HG03571 (cell line): ENCODE results near the gene TRAPPC3.

ENCODE experiments used
- ATAC-seq: cut with Tn5 transposase; IDR thresholded peaks from one replicate; pipeline ENCODE4 v1.9.1; 2021; ENCODE audit not compliant: unreplicated experiment

Gene TRAPPC3

DNA sequence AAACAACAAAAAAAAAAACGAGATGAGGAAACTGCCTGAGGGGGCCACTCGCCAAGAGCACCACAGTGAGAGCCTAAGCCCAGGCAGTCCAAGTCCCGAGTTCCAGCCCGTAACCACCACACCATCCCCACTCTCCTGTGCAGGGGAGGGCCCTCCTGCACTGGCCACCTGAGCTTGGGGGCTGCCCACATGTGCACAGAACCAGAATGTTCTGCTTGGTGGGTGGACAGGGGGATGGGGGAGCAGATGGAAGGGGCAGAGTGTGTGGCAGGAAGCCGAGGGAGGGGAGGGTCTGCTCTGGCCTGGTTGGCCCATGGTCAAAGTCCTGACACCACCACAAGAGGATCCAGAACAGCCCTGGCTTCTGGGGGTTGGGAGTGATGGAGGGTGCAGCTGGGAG lies 43.0 kb downstream of the TRAPPC3 start:
- ATAC-seq, result no peak

DNA sequence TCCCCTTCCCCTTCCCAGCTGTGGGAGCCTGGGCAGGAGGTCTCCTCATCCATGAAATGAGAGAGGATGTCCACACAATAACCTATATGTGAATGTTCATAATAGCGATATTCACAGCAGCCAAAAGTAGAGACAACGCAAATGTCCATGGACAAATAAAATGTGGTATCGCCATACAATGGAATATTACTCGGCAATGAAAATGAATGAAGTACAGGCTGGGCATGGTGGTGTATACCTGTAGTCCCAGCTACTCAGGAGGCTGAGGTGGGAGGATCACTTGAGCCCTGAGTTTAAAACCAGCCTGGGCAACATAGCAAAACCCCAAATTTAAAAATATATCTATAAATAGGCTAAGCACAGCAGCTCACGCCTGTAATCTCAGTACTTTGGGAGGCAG lies 47.7 kb downstream of the TRAPPC3 start:
- no peak for ATAC-seq

DNA sequence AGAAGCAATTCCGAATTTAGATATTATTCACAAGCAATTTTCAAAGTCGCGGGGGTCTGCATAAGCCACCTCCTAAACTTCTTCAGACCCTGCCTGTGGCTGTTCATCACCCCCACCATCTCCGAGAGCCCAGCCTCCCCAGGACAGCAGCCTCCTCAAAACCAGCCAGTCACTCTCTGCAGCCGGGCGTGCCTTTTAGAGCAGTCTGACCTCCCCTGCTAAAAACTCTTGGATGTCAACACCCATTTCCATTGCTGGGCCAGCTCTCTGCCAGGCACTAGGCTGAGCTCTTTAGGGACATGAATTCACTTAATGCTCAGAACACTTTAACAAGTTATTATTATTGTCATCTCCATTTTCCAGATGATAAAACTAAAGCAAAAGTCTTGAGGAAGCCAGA lies 48.9 kb downstream of the TRAPPC3 start:
- no peak for ATAC-seq

DNA sequence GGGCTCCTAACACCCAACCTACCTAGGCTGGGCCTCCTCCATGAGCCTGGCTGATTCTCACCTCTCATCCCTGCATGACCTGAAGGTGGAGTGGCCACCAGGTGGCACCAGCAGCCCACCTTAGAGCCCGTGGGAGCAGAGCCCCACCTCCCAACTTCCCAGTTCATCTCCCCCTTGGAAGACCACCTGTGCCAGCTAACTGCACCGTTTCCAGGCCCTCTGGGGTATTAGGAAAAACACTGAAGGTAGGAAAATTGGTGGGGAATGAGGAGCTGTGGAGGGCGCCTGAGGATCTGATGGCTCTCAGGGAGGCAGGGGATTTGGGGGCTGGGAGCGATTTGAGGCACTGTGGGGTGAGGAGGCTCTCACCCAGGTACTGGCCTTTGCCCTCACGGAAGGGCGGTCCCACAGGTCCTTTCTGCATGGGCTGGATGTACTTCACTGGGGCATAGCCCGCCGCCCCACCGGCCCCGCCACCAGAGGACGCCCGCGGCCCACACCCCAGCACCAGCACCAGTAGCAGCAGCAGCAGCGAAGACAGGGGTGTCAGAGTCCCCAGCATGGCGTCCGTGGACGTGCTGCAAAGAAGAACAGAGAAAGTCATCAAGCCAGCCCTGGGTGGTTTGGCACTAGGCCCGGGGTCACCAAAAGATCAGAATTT lies 49.5 kb downstream of the TRAPPC3 start:
- no peak for ATAC-seq

DNA sequence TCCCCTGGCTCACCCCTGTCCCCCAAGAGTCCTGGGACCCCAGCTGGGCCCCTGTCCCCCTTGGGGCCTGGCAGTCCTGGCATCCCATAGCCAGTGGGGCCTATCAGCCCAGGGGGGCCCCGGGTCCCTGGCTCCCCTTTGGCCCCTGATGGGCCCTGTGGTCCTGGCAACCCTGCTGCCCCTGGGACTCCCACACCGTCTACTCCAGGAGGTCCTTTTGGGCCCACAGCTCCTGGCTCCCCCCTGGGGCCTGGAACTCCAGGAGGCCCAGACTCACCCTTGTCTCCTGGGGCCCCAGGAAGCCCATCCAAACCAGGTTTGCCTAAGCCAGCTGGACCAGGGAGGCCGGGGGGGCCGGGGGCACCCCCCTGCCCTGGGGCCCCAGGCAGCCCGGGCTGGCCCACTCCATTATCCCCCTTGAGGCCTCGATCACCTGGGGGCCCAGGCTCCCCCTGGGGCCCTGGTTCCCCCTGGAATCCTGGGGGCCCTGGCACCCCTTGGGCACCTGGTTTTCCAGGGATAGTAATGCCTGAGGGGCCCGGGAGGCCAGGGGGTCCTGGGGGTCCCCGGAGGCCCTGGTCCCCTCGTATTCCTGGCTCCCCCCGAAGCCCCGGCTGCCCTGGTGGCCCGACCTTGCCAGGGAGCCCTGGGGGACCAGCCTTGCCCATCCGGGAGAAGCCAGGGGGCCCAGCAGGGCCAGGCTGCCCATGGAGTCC lies 50.5 kb downstream of the TRAPPC3 start:
- no peak for ATAC-seq

DNA sequence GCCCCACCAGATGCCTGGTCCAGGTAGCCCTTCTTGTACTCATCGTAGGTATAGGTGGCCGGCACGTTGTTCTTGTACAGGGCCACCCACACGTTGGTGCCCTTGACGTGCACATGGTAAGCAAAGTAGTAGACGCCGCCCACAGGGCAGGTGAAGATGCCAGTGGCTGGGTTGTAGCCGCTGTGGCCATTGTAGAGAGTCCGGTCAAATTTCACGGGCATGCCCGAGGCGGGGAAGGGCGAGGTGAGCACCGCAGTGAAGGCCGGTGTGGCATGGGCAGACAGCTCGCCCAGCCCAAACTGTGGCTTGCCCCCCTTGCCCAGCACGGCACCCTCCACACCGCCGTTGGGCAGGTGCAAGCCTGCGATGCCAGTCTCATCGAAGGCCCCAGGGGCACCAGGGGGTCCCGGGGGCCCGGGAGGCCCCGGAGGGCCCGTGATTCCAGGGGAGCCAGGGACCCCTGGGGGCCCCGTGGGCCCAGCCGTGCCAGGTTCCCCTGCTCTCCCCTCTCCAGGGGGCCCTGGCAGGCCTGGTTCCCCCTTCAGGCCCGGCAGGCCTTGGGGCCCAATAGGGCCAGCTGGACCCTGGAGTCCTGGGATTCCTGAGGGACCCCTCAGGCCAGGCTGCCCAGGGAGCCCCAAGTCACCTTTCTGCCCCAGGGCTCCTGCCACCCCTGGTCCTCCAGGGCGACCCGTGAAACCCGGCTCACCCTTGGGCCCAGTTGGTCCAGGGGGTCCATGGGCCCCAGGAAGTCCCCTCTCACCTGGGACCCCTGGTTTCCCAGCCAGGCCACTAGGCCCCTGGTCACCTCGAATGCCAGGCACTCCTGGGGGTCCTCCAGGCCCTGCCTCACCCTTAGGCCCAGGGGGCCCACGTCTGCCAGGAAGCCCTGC lies 51.3 kb downstream of the TRAPPC3 start:
- no peak for ATAC-seq

DNA sequence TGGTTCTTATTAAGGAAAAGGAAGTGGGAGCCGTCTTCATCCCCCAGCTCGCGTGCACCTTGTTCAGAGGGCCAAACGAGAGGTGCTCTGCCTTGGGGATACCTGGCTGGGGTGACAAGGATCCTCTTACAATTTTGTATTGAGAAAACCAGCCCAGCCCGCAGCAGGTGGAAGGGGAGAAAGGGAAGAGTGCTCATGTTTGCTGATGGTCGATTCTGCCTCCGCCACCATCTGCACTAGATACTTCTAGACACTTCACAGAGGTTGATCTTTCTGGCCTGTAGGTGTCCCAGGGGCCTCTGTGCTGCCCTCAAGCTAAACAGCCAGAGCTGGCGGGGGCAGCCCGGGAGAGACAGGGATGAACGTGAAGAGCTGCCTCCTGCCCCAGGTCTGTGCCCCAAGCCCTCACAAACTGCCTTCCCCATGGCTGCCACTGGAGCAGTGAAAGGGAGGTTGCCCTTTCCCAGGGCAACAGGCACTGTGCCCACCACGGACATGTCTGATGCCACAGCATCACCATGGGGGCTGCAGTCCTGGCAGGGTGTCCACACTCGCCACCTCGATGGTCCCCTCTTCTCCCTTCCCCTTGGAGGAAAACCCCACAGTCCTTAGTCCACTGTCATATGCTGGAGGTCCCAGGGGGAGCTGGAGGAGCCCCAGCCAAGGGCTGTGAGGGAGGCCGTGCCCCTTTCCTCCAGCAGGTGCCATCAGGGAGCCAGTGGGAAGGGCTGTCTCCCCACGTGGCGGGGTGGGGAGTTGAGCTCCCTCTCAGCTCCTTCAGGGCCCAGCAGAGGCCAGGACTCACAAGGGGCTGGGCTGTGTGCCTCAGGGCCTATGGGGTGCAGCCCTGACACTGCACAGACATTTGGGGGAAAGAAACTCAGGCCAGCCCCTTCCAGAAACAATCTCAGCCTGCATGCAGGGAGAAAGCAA lies 52.5 kb downstream of the TRAPPC3 start:
- ATAC-seq, result no peak

DNA sequence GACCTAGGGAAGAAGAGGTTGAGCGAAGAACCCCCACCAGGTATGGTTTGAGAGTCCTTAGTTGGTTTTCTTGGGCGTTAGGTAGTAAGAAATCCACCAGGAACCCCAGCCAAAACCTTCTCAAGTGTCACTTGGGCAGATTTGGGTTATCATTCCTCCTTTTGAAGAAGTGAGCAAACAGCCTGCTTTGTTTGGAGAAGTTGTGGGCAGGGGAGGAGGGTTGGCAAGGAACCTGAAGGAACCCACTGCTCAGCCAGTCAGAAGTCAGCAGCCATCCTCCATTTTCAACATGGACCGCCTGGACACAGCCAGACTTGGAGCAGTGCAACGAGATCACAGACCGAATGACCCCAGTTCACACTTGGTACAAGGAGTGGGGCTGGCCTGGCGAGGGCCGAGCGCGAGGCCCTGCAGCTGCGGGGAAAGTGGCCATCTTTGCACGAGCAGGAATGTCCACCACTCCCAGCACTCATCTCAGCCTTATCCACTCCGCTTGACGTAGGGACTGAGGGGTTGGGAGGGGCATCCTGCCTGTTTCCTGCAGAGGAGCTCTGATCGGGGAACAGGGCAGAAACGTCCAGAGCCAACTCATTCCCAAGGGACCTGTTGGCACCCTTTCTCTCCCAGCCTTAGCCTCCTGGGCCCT lies 53.4 kb downstream of the TRAPPC3 start:
- ATAC-seq, result no peak

DNA sequence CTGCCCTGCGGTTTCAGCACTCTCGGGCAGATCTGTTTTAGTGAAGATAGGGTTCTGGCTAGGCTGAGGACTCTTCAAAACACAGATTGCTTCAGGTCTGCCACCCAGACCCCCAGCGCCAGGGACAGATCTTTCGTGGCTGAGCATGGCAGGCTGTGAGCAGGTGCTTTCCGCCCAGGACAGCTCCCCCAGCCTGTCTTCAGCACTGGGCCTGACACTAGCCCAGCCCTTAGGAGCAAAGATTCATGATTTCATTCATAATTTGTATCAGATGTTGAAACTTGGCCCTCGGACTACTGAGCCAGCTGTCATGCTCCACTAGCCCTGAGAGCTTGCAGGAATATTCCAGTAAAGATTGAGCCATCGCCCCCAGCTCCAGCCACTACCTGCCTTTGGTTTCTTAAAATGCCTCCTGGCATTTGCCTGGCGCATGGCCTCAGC lies 54.6 kb downstream of the TRAPPC3 start:
- ATAC-seq, result no peak

DNA sequence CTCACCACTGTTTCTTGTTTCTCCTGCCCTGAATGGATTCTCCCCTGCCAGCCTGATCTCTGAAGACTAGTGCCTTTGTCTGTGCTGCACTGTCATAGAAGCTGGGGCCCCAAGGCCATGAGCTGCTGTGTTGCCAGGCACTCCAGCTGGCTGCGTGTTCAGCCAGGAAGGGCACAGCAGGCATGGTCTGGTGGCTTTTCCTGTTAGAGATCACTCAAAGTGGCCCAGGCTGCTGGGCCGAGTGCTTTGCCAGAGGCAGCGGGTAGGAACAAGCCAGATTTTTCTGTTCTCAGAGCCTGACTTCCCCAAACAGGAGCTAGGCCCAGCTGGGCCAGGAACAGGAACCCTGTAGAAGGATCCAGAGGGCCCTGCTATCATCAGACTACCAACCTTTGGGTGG lies 55.4 kb downstream of the TRAPPC3 start:
- no peak for ATAC-seq

DNA sequence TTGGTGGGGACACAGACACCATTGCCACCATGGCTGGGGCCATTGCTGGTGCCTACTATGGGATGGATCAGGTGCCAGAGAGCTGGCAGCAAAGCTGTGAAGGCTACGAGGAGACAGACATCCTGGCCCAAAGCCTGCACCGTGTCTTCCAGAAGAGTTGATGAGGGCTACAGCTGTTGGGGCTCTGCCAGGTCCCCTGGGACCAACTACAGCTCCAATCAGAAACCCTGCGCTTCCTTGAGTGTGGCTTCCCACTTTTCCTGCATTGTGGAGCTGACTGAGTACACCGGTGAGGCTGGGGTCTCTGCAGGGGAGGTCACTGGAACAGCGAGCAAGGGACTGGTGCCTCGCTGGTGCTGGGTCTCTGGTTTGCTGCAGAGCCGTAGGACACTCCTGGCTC lies 56.1 kb downstream of the TRAPPC3 start:
- ATAC-seq, result no peak

DNA sequence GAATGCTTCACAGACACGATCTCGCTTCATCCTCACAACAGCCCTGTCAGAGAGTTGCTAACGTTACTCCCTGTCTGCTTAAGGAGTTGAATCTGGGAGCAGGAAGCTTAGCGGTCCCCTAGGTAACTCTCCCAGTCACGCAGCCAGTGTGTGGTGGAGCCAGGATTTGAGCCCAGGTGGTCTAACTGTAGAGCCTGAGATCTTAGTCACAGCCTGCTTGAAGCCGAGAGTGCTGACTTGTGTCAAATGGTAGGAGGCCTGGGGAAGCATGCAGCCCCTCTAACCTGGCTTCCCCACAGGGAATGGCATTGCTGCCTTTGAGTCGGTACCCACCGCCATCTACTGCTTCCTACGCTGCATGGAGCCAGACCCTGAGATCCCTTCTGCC lies 56.5 kb downstream of the TRAPPC3 start:
- no peak for ATAC-seq

DNA sequence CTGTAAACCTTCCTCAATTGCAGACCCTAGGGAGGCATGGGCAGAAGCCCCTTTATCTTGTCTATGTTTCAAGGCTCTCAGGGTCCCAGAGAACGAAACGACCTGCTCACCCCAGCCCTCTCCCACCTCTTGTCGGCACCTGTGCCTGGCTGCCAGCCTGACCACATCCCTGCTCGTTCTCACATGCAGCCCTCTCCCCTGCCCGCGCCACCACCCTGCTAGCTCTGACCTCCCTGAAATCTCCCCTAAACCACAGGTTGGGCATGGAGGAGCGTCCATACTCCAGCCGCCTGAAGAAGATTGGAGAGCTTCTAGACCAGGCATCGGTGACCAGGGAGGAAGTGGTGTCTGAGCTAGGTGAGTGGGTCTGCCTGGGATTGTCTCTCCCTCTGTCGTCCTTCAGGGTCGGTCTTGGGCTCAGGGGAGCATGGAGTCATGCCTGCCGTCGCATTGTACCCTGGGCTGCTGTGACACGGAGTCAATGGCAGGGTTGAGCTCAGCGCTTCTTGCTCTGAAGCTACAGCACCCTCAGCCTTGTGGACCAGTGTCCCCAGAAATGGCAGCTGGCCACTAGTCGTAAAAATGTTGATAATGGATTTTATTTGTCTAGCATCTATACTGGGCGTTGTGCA lies 57.0 kb downstream of the TRAPPC3 start:
- no peak for ATAC-seq

DNA sequence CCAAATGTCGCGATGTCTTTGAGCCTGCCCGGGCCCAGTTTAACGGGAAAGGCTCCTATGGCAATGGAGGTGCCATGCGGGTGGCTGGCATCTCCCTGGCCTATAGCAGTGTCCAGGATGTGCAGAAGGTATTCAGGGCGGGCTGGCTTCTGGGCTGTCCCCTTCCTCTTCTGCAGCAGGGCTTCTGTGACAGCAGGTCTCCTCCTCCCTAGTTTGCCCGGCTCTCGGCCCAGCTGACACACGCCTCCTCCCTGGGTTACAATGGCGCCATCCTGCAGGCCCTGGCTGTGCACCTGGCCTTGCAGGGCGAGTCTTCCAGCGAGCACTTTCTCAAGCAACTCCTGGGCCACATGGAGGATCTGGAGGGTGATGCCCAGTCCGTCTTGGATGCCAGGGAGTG lies 57.6 kb downstream of the TRAPPC3 start:
- ATAC-seq, result no peak

DNA sequence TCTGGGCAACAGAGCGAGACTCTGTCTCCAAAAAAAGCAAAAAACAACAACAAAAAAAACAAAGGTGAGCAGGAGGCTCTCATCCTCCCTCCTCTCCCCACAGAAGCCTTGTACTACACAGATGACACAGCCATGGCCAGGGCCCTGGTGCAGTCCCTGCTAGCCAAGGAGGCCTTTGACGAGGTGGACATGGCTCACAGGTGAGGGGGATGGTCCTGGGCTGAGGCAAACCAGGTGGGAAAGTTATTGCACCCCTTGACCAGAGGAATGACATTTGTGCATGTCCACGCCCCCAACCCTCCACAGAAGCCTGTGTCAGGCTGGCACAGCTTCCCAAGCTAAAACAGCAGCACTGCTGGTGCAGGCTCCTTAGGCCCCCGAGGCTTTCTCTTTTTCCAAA lies 58.1 kb downstream of the TRAPPC3 start:
- no peak for ATAC-seq

DNA sequence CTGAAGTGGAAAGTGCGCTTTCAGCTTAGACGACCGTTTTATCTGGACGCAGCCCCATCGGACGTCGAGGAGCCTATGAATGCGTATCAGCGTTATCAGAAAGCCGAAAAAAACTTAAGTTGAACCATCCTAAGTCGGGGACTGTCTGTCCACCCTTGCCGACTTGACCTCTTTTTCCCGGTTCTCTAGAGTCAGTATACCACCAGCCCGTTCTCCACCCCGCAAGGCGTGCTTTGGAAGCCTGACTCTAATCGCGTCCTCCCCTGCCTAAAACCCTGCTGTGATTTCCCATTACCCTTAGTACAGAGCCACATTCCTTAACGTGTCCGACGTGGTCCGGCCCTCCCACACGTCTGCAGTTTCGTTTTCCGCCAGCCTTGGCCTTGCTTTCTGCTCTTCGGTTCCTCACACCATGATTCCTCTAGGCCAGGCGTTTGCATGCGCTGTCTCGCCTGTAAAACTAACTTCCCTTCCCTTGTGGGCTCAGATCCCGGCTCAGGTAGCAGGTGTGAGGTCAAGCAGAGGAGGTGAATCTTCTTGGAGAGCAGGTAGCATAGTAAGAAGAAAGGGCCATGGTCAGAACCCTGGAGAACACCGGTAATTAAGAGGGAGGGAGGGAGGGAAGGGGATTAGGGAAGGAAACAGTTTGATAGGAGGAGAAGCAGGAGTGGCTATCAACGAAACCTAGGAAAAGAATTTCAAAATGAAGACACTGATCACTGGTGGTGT lies 59.7 kb downstream of the TRAPPC3 start:
- ATAC-seq, result no peak

DNA sequence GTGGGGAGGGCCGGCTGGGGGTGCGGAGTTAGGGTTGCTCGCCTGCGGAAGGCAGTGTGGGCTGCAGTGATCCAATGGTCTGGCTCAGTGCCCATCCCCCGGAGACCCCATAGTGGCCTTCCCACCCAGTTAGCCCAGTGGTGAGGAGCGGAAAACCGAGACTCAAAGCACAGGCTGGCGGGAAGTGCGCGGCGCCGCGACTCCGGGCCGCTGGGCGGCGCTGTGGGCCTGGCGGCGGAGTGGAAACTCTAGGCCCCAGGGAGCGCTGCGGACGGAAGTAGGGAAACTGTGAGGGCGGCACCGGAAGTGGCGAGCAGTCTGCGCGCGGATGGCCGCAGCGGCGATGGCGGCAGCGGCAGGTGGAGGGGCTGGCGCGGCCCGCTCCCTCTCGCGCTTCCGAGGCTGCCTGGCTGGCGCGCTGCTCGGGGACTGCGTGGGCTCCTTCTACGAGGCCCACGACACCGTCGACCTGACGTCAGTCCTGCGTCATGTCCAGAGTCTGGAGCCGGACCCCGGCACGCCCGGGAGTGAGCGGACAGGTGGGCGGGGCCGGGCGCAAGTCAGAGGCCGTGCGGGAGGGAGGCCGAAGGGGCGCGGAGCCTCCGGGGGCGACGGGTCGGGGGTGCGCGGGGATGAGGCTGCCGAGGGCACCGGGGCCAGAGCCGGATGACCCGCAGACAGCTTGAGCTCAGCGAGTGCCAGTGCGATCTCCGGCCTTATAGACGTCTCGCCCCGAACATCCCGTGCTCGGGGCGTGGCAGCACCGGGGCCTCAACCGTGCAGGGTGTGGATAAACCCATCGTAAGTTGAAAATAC lies 60.5 kb downstream of the TRAPPC3 start, which contains the start of gene ADPRS:
Gene ADPRS, plus strand, starts transcription at position 316 of the 816 bp plus-strand sequence. Its CDS starts 13 bp downstream, at position 329.
- peak; percentile 79 for ATAC-seq

DNA sequence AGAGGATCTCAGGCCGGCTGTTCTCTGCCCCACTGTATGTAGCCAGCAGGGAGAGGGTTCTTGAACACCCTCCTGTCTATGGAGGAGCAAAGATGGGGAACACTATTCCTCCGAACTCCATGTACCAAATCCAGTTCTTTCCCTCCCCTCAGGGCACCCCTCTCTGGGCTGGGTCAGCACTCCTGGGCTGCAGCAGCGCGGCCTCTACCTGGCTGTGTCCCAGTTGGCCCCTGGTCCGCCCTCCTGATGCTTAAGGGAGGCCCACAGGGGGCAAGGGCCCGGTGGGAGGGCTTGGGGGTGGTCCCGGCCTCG lies 61.1 kb downstream of the TRAPPC3 start:
- ATAC-seq, result no peak
